Peyer's patch (tissue), 4 donors: ENCODE measurements around the gene GIPR. TPM values are rescaled to one million over a fixed set of nuclear protein-coding genes. Genes with fewer than 3 reads are reported as not detected.

Source experiments
- DNase-seq, 3 donors: peaks; one replicate each; pipeline ENCODE4 v3.0.0-alpha.2; 2017 to 2019
- H3K27ac ChIP-seq, 4 donors: fragments of 200-600 bp; sonication (generic); one replicate each; pipeline ENCODE4 v1.5.1; 2016 to 2019
- H3K27me3 ChIP-seq, 2 donors: fragments of 200-600 bp; sonication (generic); one replicate each; pipeline ENCODE4 v1.5.1; 2019
- H3K36me3 ChIP-seq, 3 donors: fragments of 200-600 bp; sonication (generic); one replicate each; pipeline ENCODE4 v1.5.1; 2016 to 2019
- H3K4me1 ChIP-seq, 4 donors: fragments of 200-600 bp; sonication (generic); one replicate each; pipeline ENCODE4 v1.5.1; 2016 to 2019
- H3K4me3 ChIP-seq, 4 donors: fragments of 200-600 bp; sonication (generic); 1 replicate in 3 of 4; 2 replicates in 1 of 4; pipeline ENCODE4 v1.5.1; 2016 to 2019; ENCODE audit warnings: mild to moderate bottlenecking in 1 of 4
- H3K9me3 ChIP-seq, 4 donors: fragments of 200-600 bp; sonication (generic); one replicate each; pipeline ENCODE4 v1.5.1; 2016 to 2019; ENCODE audit warnings: mild to moderate bottlenecking in 1 of 4
- POLR2A ChIP-seq, 2 donors: fragments of 450-650 bp; IDR thresholded peaks; one replicate each; pipeline ENCODE4 v1.5.1; 2017; ENCODE audit warnings: antibody characterized with exemption in 2 of 2, mild to moderate bottlenecking in 2 of 2, moderate library complexity in 2 of 2
- total RNA-seq, 4 donors: library from RNA; depleted of rRNA; stranded (reverse); fragments of >200 nt; gene quantifications; one replicate each; pipeline ENCODE4 v1.1.0, GENCODE V29; 2016
- TF ChIP-seq, protein P1 (sequence below), 6 experiments: fragments of 450-650 bp in 4 of 6; fragments of 200-600 bp in 2 of 6; sonication (generic) in 1 of 6; IDR thresholded peaks; one replicate each; pipeline ENCODE4 v1.5.1; 2017 to 2019; ENCODE audit warnings: antibody characterized with exemption in 6 of 6, mild to moderate bottlenecking in 3 of 6, moderate library complexity in 1 of 6

The GIPR gene
- total RNA-seq, 4 donors from 2014 or later = 4.6 to 6.0 (median 5.6) TPM; not detected in 1

DNA sequence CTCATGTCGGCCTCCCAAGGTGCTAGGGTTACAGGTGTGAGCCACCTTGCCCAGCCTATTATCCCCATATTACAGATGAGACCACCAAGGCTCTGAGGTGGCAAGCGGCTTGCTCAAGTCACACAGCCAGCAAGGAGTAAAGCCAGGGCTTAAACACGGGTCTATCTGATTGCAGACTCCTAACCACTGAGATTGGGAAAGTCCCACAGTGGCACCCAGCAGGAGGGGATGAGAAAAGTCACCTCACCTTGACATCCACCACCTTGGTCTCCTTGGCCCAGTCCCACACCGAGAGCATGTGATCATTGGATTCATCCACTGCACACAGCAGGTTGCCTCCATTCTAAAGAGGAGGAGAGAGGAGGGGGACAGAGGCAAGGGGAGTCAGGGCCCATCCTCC lies 38.3 kb upstream of the GIPR start:
- H3K27ac ChIP-seq = no peak overlapping the region
- H3K36me3 ChIP-seq = peaks cover 0 to 36% (median 0%) of the 10 kb centered on the region in 3 donors
- H3K9me3 ChIP-seq = no peaks in the 10 kb centered on the region
- TF ChIP-seq POLR2A (IDR thresholded peaks at IDR 0.05) = no peak
- TF ChIP-seq, protein P1, sequence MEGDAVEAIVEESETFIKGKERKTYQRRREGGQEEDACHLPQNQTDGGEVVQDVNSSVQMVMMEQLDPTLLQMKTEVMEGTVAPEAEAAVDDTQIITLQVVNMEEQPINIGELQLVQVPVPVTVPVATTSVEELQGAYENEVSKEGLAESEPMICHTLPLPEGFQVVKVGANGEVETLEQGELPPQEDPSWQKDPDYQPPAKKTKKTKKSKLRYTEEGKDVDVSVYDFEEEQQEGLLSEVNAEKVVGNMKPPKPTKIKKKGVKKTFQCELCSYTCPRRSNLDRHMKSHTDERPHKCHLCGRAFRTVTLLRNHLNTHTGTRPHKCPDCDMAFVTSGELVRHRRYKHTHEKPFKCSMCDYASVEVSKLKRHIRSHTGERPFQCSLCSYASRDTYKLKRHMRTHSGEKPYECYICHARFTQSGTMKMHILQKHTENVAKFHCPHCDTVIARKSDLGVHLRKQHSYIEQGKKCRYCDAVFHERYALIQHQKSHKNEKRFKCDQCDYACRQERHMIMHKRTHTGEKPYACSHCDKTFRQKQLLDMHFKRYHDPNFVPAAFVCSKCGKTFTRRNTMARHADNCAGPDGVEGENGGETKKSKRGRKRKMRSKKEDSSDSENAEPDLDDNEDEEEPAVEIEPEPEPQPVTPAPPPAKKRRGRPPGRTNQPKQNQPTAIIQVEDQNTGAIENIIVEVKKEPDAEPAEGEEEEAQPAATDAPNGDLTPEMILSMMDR (IDR thresholded peaks at IDR 0.05) = no peak
- H3K4me3 ChIP-seq = no peak overlapping the region
- no peak for DNase-seq
- H3K4me1 ChIP-seq = peaks cover 0 to 4% (median 0%) of the 10 kb centered on the region in 4 donors
- no peaks in the 10 kb centered on the region for H3K27me3 ChIP-seq

DNA sequence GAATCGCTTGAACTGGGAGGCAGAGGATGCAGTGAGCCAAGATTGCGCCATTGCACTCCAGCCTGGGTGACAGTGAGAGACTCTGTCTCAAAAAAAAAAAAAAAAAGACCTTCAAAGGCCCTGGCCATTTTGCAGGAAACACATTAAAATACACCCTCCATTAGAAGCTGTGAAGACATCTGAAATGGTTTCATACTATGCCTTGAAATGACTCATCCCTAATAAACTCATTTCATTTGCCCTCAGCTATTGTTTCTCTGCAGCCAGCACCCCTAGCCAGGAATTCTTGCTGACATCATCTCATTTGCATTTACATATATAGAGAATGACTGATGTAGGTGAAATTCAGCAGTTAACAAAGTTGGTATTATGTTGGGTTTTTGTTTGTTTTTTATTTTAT lies 37.6 kb upstream of the GIPR start:
- Histone ChIP-seq H3K4me3 (no peak overlapping the region), H3K27ac (no peak overlapping the region), H3K9me3 (no peaks in the 10 kb centered on the region), H3K4me1 (peaks cover 0 to 4% (median 0%) of the 10 kb centered on the region in 4 donors), H3K27me3 (no peaks in the 10 kb centered on the region), H3K36me3 (peaks cover 0 to 30% (median 0%) of the 10 kb centered on the region in 3 donors)
- DNase-seq = no peak
- TF ChIP-seq POLR2A (IDR thresholded peaks at IDR 0.05) = no peak
- TF ChIP-seq, protein P1 (IDR thresholded peaks at IDR 0.05) = no peak

DNA sequence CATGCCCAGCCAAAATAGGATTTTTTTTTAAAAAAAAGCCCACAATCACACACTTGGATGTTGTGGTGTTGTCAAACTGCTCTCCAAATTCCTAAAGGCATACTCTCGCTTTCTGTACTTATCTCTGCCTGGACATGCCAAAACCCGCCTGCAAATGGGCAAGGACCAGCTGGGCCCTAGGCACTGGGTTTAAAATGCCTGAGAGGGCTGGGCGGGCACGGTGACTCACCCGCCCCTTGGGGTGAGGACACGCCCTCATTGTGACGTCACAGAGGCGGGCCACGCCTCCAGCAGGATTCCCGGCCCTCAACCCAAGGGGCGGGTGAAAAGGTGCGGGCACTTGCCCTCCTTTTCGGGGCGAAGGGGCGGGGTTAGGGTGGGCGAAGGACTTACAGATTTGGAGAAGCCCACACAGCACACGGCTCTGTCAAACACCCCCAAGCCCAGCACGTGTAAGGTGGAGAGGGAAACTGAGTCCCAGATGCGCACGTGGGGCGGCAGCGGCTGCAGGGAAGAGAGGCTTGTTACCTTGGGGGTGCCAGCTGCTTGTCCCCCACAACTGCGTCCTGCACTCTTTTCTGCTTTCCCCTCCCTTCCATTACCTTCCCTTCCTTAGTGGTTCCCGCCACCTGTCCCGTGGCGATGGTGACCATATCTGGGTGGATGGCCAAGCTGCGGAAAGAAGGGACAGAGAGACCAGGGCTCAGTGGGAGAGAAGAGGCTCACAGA lies 35.4 kb upstream of the GIPR start:
- Histone ChIP-seq H3K4me3 (no peak overlapping the region), H3K4me1 (peaks cover 0 to 4% (median 0%) of the 10 kb centered on the region in 4 donors), H3K27ac (no peak overlapping the region), H3K27me3 (no peaks in the 10 kb centered on the region), H3K36me3 (peaks cover 0 to 26% (median 0%) of the 10 kb centered on the region in 3 donors), H3K9me3 (no peaks in the 10 kb centered on the region)
- TF ChIP-seq, protein P1 (IDR thresholded peaks at IDR 0.05) = no peak
- no peak for TF ChIP-seq POLR2A (IDR thresholded peaks at IDR 0.05)
- peak in 2 of 3 donors; percentile 63 to 67 for DNase-seq

DNA sequence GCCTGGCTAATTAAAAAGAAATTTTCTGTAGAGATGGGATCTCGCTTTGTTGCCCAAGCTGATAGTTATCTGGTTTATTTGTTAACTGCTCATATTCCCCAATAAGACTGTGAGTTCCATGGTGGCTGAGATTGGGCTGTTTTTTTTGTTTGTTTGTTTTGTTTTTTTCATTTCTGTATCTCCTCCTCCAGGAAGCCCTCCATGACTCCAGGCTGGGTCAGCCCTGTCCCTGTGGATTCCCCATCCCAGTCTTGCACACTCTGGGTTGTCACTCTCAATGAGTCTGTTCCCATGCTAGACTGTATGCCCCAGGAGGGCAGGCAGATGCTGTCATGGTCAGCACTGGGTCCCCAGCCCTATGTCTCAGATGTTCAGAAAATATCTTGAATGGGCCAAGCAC lies 31.7 kb upstream of the GIPR start:
- Histone ChIP-seq H3K36me3 (no peaks in the 10 kb centered on the region), H3K9me3 (no peaks in the 10 kb centered on the region), H3K4me1 (peaks cover 0 to 23% (median 7%) of the 10 kb centered on the region in 4 donors), H3K27ac (no peak overlapping the region), H3K27me3 (no peaks in the 10 kb centered on the region), H3K4me3 (no peak overlapping the region)
- DNase-seq = no peak
- TF ChIP-seq POLR2A (IDR thresholded peaks at IDR 0.05) = no peak

DNA sequence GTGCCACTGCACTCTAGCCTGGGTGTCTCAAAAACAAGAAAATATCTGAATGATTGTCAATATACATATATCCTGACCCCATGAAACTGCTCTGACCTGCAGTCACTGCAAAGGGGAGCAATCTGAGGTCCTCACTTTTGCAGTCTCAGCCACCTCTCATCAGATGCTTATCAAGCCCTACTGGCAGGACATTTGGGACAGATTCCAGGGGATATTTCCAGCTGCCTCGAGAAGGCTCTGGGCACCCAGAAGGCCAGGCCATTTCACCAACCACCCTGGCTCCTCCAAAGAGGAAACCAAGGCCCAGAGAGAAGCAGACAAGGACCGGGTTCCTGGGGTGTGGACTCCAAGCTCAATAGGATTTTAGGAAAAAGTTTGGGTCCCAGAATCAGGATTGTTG lies 31.1 kb upstream of the GIPR start:
- Histone ChIP-seq H3K9me3 (no peaks in the 10 kb centered on the region), H3K4me3 (no peak overlapping the region), H3K27ac (no peak overlapping the region), H3K4me1 (peaks cover 0 to 29% (median 8%) of the 10 kb centered on the region in 4 donors), H3K27me3 (no peaks in the 10 kb centered on the region), H3K36me3 (no peaks in the 10 kb centered on the region)
- TF ChIP-seq, protein P1 (IDR thresholded peaks at IDR 0.05) = no peak
- no peak for TF ChIP-seq POLR2A (IDR thresholded peaks at IDR 0.05)
- DNase-seq = no peak

DNA sequence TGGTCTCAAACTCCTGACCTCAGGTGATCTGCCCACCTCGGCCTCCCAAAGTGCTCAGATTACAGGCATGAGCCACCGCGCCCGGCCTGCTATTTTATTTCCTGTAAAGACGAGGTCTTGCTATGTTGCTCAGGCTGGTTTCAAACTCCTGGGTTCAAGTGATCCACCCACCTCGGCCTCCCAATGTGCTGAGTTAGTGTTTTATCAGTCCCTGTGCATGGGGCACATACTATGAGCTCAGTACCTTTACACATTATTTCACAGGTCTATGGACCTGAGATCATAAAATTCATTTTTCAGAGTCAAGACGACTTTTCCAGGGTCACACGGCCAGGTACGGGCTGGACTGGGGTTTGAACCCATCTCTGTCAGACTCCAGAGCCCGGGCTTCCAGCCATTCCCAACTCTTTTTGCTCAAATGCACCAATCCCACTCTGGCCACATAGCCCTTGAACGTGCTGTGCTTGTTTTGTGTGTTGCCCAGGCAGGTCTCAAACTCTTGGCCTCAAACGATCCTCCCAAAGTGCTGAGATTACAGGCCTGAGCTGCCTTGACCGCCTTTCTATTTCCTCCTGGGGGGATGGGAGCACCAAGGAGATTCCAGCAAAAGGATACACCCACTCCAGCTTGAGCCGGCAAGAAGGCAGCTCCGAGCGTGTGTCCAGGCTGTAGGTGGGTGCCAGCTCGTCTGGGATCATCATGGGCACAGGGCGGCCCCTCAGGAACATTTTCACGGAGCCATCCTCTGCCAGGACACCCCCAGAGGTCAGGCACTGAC lies 29.9 kb upstream of the GIPR start:
- Histone ChIP-seq H3K4me1 (peaks cover 0 to 37% (median 15%) of the 10 kb centered on the region in 4 donors), H3K4me3 (peak overlapping the region in 2 of 4 donors; percentile 78 to 87), H3K27ac (no peak overlapping the region)

More for the DNA sequence above, 29.9 kb upstream of the GIPR start:
- no peaks in the 10 kb centered on the region for H3K9me3 ChIP-seq
- no peaks in the 10 kb centered on the region for H3K36me3 ChIP-seq
- TF ChIP-seq, protein P1 (IDR thresholded peaks at IDR 0.05) = no peak
- no peak for DNase-seq
- no peaks in the 10 kb centered on the region for H3K27me3 ChIP-seq
